ENCODE data around the gene PLVAP.
"Not testable (repeated sequence)": the region's sequence is repeated elsewhere in the genome, so short reads cannot be mapped to it uniquely, and the experiment has no call there.

The PLVAP gene

DNA sequence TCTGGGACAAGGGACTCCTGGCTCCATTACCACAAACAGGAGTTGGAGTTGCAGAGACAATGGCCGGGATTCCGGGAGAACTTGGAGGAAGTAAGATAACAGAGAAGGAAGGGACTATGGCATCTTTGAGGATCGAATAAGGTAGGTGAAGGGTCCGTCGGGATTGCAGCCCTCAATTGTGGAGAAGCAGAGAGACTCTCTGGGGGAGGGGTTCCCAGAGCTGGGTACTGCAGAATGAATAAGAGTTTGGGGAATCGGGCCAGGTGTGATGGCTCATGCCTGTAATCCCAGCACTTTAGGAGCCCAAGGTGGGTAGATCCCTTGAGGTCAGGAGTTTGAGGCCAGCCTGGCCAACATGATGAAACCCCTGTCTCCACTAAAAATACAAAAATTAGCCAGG lies 24.5 kb upstream of the PLVAP start:
- DNase-seq (ENCODE audit: low read depth, low spot score): no peak

DNA sequence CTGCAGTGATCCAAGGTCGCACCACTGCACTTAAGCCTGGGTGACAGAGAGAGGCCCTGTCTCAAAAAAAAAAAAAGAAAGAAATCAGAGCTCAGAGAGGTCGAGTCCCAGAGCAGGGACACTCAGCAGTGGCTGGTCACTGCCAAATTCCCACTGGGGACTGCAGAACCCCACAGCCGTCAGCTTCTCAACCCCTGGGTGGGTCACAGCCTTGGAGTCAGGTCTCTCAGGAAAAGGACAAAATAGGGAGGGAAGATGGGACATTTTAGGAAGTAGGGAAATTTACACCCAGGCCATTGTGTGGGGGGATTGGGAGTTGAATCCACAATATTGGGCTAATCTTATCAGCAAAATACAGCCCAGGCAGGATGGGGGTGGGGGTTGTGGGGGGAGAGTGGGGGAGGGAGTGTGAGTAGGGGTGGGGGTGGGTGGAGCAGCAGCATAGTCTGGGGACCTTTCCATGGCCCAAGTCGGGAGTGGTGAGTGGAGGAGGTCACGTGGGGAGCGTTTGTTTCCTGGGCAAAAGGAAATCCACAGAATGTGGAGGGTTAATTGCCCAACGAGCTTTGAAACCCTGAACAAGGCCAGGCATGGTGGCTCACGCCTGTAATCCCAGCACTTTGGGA lies 21.9 kb upstream of the PLVAP start:
- DNase-seq (ENCODE audit: low read depth, low spot score): no peak

DNA sequence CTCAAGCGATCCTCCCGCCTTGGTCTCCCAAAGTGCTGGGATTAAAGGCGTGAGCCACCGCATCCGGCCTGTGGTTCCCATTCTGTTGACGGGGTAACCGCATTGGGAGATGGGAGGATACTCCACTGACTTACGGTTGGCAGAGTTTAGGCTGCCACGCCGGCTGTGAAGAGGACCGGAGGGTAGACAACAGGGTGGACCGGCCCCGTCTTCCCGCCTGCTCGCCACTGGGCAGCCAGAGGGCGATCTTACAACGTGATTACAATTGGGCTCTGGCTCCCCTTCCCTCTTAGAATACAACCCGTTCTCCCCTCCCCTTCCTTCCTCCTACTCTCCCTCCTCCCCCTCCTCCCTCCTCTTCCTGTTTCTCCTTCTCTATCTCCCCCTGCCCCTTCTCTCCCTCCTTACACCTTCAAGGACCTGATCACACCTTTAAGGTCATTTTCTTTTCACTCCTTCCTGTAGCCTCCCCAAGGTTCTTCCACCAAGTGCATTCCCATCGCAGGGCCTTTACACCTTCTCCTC lies 17.8 kb upstream of the PLVAP start:
- no peak for DNase-seq (ENCODE audit: low read depth, low spot score)

DNA sequence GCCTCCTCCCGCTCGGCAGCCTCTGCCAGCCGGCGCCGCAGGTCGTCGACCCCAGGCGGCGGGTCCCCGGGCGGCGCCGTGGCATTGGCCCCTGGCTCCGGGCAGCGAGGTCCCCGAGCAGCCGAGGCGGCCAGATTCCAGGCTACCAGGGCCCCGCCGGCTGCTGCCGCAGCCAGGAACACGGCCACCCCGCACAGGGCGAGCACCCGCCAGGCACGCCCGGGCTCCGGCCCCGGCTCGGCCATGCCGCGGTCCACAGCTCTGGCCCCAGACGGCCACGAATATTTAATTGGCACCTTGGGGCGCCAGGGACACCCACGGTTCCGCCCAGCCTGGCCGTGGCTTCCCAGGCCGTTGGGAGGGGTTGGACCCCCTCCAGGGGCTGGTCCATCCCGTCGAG lies 16.8 kb upstream of the PLVAP start, which contains the start of gene CCDC194:
TSS of gene CCDC194 (minus strand) at position 283 of the 400 bp plus-strand sequence. CDS start at position 245, 38 bp downstream.
- DNase-seq (ENCODE audit: low read depth, low spot score): no peak

DNA sequence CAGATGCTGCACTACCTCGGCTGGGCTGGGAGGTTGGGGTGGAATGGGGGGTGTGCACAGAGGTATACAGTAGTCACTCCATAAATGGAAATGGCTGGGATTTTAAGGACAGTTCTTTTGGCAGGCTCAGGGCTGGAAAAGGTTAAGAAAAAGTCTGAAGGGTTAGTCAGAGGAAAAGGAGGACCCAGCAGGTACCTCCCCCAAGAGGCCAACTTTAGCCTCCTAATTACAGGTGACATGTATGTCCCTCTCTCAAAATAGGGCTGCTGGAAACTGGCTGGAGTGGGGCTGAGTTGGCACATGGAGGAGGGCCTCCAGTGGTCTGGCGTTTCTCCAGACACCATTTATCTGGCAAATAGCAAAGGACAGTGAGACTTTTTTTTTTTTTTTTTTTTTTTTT lies 15.9 kb upstream of the PLVAP start:
- DNase-seq (ENCODE audit: low read depth, low spot score): no peak

DNA sequence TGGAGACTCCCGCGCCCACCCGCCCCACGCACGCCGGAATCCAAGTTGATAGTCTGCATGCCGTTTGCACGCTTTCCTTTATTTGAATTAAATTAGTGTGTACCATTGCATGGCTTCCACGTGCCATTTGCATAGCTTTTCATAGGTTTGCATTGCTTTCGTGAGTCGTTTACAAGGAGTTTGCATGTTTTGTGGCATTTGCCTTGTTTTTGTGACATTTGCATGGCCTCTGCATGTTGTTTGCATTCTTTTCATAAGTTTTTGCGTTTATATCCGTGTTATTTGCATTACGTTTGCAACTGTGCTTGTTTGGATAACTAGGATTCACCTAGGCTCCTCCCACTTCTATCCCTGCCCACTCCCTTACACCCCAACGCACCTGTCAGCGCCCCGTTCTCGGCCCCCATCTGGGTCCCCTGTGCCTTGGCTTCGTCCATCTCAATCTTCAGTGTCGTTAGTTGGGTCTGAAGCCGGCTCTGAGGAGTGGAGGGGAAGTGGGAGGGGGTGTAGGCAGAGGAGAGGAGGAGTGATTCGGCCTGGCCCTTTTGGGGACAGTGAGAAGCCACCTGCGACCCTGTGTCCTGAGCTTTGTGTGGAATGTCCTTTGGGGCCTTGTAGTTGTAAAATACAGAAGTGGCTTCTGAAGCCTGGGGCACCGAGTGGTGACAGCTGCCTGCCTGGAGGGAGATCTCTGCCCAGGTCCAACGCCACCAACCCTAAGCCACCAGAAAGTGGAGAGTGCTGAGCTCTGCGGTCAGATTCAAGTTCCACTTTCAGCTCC lies 14.4 kb upstream of the PLVAP start:
- DNase-seq (ENCODE audit: low read depth, low spot score): no peak

DNA sequence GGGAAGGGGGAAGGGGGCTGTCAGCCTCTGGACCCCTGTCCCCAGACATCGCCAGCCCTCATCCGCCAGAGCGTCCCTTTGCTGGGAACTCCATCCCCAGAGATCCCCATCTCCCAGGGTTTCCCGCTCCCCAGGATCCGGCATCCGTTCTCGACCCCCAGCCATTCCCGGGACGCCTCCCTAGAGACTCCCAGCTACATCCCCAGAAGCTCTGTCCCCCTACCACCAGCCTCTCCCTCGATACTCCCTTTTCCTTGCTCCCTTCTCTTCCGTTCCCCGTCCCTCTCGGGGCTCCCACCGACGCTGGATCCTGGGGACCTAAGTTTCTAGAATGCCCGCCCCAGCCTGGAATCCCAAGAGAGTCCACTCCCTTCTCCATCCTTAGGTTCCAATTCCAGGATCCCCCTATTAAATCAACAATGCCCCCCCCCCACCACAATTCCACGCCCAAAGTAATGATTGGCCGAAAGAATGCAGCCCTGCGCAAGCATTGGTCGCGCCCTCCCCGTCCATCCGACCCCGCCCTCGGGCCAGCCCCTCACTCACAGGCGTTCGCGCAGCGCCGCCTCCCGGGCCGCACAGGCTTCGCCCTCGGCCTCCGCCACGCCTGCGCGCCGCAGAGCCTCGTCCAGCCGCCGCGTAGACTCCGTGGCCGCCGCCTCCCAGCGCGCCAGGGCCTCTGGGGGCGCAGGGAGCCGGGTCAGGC lies 13.7 kb upstream of the PLVAP start:
- DNase-seq (ENCODE audit: low read depth, low spot score): peak; percentile 57

DNA sequence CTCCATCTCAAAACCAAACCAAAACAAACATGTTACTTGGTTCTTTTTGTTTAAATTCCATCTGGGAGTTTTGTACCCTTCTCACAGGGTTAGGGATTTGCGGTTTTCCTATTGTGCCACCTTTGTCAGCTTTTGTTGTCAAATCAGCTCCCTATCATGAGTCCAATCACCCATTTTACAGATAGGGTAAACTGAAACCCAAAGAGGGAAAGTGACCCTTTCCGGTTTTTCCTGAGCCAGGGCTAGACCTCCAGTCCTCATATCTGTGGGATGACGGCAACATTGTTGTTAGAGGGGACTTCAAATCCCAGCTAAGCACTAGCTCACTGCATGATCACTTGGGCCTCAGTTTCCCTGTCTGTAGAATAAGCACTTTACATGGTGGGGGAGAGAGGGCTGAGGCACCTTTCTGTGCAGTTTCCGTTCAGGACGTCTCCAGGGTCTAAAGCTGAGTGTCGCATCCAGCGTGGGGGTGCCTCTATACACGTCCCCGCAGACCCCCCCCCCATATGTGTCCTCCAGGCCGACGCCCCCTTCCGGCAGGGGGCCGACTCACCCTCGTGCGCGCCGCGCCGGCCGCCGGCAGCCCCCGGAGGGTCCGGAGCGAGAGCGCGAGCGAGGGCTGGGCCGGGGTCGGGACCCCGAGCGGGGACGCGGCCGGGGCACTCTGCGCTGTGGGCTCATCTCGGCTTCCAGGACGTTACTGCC lies 13.0 kb upstream of the PLVAP start:
- no peak for DNase-seq (ENCODE audit: low read depth, low spot score)

DNA sequence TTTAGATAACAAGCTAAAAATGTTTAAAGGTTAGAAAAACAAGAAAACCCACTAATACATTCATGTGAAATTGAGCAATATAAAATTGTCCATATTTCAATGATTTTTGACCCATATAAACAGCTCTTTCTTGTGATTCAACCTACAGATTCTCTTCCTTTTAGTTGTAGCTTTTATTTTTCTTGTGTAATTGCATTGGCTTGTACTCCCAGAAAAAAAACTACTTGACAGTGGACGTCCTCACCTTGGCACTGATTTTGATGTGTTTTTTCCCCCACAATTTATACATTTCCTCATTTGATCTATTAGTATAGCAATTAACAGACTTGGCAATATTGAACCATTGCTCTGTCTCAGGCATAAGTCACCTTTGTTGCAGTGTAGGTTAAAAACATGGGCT lies 12.1 kb upstream of the PLVAP start:
- DNase-seq (ENCODE audit: low read depth, low spot score): no peak

DNA sequence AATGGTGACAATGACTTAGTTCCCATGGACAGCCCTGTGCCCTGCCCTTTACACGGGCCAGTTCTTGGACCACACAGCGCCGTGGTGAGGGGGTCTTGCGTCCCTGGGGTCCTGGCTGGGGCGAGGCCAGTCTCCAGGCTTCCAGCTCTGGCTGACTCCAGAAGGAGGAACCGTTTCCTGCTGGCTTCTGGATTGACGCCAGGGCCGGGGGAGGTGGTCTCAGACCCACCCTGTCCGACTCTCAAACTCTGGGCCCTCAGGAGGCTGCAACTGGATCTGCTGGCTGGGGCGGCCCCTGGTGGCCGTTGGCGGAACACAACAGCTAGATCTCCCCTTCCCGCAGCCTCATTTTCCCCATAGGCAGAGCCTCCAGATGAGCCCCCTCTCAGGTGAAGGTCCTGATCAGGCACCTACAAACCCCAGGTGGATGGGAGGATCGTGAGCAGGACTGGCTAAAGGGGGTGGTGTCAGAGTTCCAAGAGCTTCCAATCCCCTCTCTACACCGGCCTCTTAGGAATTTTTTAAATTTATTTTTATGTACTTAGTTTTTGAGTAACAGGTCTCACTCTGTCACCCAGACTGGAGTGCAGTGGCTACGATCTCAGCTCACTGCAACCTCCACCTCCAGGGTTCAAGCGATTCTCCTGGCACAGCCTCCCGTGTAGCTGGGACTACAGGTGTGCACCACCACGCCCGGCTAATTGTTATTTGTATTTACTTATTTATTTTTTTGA lies 8.9 kb upstream of the PLVAP start:
- DNase-seq (ENCODE audit: low read depth, low spot score): no peak

DNA sequence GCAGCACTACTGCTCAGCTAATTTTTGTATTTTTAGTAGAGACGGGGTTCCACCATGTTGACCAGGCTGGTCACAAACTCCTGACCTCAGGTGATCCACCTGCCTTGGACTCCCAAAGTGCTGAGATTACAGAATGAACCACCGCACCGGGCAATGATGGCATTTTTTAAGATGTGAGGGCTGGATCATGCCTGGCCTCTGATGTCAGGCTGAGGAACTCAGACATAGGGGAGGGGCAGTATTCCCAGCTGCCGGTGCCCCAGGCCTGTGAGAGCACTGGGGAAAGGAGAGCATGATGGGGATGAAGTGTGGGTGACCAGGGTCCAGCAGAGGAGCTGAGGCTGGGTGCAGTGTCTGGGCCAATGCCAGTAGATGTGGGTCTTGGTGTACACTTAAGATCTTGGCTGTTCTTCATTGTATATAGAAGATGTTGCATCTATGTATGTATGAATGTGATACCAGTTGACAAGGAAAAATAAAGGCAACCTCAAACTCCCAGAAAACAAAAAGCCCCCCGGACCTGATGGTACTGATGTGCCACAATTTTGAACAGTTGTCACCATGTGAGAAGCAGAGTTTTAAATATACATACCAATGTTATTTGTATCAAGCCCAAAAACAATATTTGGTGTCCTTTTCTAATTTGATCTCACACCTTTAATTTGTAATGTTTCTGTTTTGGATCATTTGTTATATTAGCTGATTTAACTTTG lies 3.4 kb upstream of the PLVAP start:
- DNase-seq (ENCODE audit: low read depth, low spot score): no peak

DNA sequence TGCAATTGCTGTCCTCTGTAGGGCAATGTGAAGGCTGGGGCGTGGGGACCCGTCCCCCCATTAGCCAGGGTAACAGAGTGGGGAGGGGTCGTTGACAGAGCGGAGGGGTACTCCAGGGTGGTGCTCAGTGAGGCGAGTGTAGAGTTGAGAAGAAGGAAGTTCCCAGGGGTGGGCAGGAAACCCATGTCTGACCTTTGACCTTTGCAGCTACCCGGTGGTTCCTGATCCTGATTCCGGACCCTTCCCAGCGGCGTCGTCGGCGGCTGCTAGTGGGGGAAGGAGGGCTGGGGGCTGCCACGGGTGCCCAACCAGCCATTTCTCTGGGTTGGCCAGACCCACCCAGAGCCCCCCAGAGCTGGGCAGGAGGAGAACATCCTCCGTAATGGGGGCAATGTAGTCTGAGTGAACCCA lies 2.1 kb upstream of the PLVAP start:
- no peak for DNase-seq (ENCODE audit: low read depth, low spot score)

DNA sequence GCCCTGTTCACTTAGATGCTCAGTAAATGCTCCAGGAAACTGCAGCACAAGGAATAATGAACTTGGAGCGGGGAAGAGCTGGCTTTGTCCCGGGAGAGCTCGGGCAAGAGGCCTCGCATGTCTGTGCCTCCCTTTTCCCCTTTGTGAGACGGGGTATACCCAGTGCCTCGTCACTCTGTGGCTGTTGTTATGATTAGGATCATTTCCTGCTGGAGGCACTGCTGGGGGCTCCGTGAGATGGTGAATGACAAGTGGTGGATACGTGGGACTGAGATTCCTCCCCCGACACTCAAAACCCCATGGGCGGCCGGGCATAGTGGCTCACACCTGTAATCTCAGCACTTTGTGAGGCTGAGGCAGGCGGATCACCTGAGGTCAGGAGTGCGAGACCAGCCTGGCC lies 1.1 kb upstream of the PLVAP start:
- DNase-seq (ENCODE audit: low read depth, low spot score): no peak

DNA sequence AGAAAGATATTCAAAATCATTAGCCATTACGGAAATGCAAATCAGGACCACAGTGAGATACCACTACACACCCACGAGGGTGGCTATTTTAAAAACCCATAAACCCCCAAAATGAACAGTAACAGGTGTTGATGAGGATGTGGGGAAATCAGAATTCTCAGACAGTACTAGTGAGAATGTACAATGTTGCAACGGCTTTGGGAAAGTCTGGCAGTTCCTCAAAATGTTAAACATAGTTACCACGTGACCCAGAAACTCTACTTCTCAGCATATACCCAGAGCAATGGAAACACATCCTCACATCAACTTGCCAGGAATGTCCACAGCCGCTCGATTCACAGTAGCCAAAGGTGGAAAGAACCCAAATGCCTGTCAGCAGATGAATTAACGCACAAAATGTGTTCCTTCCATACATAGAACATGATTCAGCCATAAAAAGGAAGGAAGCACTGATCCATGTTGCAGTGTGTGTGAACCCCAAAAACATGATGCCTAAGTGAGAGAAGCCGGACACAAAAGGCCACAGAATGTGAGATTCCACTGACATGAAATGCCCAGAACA lies 7.0 kb downstream of the PLVAP start:
- DNase-seq (ENCODE audit: low read depth, low spot score): no peak

DNA sequence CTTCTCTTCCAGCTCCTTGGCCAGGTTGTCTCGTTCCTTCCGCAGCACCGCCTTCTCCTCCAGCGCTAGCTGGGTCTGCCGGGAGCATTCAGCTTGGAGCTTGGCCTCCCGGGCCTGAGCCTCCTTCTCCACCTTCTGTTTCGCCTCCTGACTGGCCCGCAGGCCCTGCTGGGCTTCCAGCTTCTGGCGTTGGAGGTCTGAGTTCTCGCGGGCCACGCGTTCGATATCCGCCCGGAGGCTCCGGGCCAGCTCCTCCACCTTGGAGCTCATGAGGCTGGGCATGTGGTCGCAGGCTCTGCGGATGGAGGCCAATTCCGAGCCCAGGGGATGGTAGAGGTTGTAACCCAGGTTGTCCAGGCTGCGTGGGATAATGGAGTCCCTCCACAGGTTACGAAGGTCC lies 11.8 kb downstream of the PLVAP start:
- no peak for DNase-seq (ENCODE audit: low read depth, low spot score)

DNA sequence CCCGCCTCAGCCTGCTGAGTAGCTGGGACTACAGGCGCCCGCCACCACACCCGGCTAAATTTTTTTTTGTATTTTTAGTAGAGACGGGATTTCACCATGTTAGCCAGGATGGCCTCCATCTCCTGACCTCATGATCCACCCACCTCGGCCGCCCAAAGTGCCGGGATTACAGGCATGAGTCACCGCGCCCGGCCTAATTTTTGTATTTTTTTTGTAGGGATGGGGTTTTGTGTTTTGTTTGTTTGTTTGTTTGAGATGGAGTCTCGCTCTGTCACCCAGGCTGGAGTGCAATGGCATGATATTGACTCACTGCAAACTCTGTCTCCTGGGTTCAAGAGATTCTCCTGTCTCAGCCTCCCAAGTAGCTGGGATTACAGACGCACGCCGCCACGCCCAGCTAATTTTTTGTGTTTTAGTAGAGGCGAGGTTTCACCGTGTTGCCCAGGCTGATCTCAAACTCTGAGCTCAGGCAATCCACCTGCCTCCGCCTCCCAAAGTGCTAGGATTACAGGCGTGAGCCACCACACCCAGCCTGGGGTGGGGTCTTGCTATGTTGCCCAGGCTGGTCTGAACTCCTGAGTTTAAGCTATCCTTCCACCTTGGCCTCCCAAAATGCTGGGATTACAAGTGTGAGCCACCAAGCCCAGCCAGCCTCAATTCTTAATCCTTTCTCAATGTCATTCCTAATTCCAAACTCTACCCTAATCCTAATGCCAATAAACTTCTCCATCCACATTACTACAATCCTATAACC lies 13.1 kb downstream of the PLVAP start:
- DNase-seq (ENCODE audit: low read depth, low spot score): not testable (repeated sequence)

DNA sequence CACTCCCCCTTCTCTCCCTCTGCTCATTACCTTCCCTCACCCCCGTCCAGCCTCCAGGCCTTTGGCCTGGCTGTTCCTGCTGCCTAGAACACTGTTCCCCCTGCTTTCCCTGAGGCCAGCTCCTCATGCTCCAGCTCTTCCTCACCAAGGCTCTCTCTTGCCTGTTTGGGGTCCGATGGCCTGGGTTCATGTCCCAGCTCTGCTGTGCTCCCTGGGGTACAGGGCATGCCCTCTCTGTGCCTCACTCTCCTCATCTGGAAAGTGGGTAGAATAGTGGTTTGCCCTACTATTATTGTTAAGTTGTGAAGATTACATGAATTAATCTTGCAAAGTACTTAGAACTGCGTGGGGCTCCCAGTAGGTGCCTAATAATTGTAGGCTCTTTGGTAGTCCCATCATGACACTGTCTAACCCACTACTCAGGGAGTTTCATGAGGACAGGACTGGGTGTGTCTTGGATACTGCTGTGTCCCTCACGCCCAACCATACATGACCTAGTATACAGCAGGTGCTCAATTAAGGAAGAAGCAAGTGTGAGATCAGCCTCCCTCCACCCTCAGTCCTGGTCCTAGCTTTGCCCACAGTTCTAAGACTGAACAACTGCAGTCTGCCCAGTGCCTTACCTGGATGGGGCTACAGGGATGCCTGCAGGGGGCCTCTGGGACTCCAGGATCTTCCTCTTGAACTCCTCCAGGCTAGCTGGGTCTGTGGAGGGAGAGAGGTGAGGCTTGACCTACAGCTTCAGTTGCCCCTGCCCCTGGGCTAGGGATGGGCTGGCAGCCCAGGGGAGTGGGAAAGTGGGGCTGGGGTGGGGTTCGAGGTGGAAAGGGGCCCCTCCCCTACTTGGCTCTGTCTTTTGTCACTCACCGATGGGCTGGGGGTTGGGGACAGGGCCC lies 17.0 kb downstream of the PLVAP start:
- no peak for DNase-seq (ENCODE audit: low read depth, low spot score)

DNA sequence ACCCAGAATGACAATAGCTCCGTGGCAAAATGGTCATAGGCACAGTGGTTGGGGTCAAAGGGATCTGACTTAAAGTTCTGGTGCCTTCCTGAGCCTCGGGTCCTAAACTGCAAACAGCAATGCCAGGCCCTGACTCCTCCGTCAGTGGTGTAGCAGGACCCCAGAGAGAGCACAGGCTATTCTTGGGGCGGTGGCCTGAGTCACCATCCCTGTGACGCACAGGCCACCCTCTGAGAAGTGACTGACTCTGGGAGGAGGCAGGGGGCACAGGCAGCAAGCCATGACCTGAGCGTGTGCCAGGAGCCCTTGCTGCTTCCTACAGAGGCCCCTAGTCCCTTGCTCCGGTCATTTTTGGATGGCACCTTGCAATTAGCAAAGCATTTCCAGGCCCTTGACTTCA lies 18.7 kb downstream of the PLVAP start:
- DNase-seq (ENCODE audit: low read depth, low spot score): peak; percentile 50
